T-helper 2 cell treated with Interferon-gamma antibody and Interleukin-4, amounts not matched to agents 5 μg/mL and 100 μg/mL, for 36 hours (primary cell): ENCODE results near the gene RPS24.
"Not testable (repeated sequence)": the region's sequence is repeated elsewhere in the genome, so short reads cannot be mapped to it uniquely, and the experiment has no call there.

Experiments used
- DNase-seq: peaks from one replicate; pipeline ENCODE4 v3.0.0; 2021; ENCODE audit warnings: low spot score
- H3K27ac Mint-ChIP-seq: one replicate; pipeline ENCODE4 v1.8.0; 2021; ENCODE audit warnings: mild to moderate bottlenecking, mixed read lengths
- H3K27me3 Mint-ChIP-seq: one replicate; pipeline ENCODE4 v1.8.0; 2021; ENCODE audit warnings: low read depth, mixed read lengths
- H3K36me3 Mint-ChIP-seq: one replicate; pipeline ENCODE4 v1.8.0; 2021; ENCODE audit warnings: low read depth, mixed read lengths
- H3K4me1 Mint-ChIP-seq: one replicate; pipeline ENCODE4 v1.8.0; 2021; ENCODE audit warnings: low read depth, mixed read lengths
- H3K4me3 Mint-ChIP-seq: one replicate; pipeline ENCODE4 v1.8.0; 2022; ENCODE audit warnings: mild to moderate bottlenecking, moderate library complexity, mixed read lengths
- H3K9me3 Mint-ChIP-seq: one replicate; pipeline ENCODE4 v1.8.0; 2021; ENCODE audit warnings: mixed read lengths

The RPS24 gene

DNA sequence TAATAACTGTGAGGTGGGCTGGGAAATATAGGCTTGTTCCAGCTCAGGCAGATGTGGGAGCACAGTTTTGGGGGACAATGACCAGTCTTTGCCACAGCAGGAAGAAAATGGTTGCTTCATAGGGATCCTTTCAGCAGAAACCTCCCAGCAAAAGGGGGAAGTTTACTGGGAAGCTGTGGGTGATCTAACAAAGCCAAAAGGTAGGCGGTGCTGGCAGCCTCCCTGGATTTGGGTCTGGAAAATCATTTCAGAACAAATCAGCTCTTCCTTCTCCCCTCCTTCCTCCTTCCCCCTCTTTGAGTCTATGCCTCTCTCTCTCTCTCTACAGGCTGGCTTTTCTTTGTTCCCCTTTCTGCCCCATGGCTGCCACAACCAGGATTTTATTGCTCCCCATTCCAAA, 16.2 kb downstream of the RPS24 start:
- Mint-ChIP-seq H3K4me1 (peaks cover 11% of the 10 kb centered on the region), H3K4me3 (no peak overlapping the region), H3K27ac (no peak overlapping the region), H3K9me3 (no peaks in the 10 kb centered on the region), H3K36me3 (no peaks in the 10 kb centered on the region), H3K27me3 (no peaks in the 10 kb centered on the region)
- no peak for DNase-seq

DNA sequence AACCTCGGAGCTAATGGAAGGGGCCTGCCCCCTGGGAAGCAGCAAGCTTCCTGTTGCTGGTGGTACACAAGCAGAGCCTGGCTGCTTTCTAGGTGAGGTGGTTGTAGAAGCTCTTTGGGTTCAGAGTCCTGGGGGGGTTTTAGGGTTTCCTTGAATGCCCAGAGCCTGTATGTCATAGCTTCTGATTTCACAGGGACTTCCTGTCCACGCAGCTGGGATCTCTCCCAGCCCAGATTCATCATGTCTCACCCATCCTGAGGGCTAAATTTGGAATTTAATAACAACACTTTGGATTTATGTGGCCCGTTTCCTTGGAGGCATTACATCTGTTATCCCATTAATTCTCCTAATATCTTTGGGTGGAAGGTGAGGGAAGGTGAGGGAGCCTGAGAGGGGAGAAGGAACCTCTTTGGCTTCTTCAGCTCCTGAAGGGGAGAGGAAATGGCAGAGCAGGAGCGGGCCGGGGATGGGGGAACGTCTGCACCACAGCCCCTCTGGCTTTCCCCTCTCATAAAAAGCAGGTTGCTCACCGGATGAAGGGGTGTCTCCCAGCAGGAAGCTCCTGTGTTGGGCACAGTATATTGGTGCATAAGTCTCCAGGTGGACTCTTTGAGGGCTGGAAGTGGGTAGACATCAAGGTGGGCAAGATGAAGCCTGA, 19.7 kb downstream of the RPS24 start:
- Mint-ChIP-seq H3K27ac (no peak overlapping the region), H3K36me3 (no peaks in the 10 kb centered on the region), H3K4me3 (no peak overlapping the region), H3K9me3 (no peaks in the 10 kb centered on the region), H3K4me1 (peaks cover 5% of the 10 kb centered on the region), H3K27me3 (no peaks in the 10 kb centered on the region)
- no peak for DNase-seq

DNA sequence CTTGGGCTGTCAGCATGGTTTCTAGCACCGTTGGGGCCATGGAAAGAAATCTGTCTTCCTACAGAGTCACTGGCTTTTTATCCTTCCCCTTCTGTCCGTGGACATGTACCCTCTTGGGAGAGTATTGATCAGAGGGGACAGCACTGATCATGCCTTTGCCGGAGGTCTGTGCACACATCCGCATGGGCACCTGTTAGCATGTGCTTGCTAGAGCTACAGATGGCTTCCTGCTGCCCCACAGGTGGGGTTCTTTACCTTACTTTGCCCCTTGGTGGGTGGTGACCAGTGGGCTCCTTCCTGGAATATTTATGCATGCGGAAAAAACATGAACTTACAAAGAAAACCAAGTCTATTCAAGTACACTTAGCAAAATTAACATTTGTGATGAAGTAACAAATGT, 24.9 kb downstream of the RPS24 start:
- H3K27me3 Mint-ChIP-seq, result no peaks in the 10 kb centered on the region
- no peak for DNase-seq
- H3K27ac Mint-ChIP-seq, result no peak overlapping the region
- H3K36me3 Mint-ChIP-seq, result no peaks in the 10 kb centered on the region
- no peaks in the 10 kb centered on the region for H3K9me3 Mint-ChIP-seq
- peaks cover 17% of the 10 kb centered on the region for H3K4me1 Mint-ChIP-seq
- H3K4me3 Mint-ChIP-seq, result no peak overlapping the region

DNA sequence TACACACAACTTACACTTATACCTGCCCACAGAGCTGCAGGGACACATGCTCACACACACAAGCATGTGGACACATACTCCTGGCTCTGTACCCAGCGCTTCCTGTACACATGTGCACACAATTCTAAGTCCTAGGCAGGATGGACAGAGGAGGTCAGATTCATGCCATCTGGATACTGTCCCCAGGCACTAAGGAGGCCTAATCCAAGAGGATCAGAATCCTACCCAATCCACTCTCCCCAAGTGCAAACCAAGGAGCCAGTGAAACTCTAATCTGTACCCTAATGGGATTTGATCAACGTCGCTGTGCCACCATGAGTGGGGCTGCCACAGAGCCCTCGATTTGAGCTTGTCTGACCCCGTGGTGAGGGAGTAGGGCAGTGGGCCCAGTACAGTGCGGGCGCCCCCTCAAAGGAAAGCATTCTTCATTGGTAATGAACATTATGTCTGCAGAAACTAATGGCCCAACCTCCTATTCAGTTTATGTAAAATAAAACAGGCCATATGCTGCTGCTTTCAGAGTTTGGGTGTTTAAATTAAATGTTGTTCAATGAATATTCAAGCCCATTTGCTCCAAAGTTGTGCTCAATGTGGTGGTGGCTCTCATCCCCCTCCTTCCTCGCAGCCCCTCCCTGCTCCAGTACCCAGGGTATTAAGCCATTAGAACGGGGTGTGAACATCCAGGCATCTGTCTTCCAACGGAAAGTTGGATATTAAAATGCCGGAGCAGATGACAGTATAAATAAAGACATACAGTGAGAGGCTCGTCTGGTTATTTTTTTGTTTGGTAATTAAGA, 26.4 kb downstream of the RPS24 start:
- Mint-ChIP-seq H3K4me3 (no peak overlapping the region), H3K27me3 (no peaks in the 10 kb centered on the region), H3K9me3 (no peaks in the 10 kb centered on the region), H3K4me1 (peaks cover 18% of the 10 kb centered on the region), H3K36me3 (no peaks in the 10 kb centered on the region), H3K27ac (no peak overlapping the region)
- no peak for DNase-seq

DNA sequence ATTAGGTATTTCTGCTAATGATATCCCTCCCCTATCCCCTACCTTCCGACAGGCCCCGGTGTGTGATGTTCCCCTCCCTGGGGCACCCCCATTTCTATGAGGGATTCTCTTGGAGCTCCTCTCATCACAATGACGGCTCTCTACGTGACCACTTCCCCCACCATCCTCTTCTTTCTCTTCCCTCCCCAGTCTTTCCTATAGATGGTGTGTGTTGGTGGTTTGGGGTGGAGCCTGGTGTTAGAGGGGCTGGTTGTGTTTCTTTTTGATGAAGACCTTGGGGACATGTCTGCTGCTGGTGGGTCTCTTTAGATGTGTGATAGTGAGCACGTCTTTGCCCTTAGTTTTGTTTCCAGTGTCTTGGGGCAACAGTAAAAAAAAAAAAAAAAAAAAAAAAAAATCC, 28.6 kb downstream of the RPS24 start:
- H3K9me3 Mint-ChIP-seq, result no peaks in the 10 kb centered on the region
- H3K27me3 Mint-ChIP-seq, result no peaks in the 10 kb centered on the region
- no peak for DNase-seq
- H3K27ac Mint-ChIP-seq, result peak overlapping the region; percentile 1
- peaks cover 18% of the 10 kb centered on the region for H3K4me1 Mint-ChIP-seq
- no peaks in the 10 kb centered on the region for H3K36me3 Mint-ChIP-seq
- peak overlapping the region; percentile 13 for H3K4me3 Mint-ChIP-seq

DNA sequence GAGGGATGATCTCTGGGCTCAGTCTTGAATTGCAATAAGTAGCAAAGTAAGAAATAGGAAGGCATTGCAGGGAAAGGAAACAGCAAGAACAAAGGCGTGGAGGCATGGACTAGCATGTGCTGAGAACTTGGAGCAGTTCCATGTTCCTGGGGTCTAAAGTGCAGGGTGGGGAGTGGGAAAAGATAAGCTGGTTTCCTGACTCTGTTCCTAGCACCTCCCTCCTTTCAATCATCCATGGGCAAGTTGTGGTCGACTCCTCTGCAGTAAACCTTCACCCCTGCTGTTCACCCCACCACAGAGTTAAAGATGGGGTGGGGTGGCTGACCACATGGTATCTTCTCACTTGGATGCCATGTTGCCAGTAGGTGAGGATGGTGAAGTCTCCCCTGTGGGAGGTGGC, 29.6 kb downstream of the RPS24 start:
- no peaks in the 10 kb centered on the region for H3K9me3 Mint-ChIP-seq
- no peaks in the 10 kb centered on the region for H3K27me3 Mint-ChIP-seq
- H3K36me3 Mint-ChIP-seq, result no peaks in the 10 kb centered on the region
- no peak overlapping the region for H3K4me3 Mint-ChIP-seq
- no peak for DNase-seq
- H3K27ac Mint-ChIP-seq, result no peak overlapping the region
- peaks cover 17% of the 10 kb centered on the region for H3K4me1 Mint-ChIP-seq

DNA sequence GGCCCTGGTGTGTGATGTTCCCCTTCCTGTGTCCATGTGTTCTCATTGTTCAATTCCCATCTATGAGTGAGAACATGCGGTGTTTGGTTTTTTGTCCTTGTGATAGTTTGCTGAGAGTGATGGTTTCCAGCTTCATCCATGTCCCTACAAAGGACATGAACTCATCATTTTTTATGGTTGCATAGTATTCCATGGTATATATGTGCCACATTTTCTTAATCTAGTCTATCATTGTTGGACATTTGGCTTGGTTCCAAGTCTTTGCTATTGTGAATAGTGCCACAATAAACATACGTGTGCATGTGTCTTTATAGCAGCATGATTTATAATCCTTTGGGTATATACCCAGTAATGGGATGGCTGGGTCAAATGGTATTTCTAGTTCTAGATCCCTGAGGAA, 31.3 kb downstream of the RPS24 start:
- peaks cover 17% of the 10 kb centered on the region for H3K4me1 Mint-ChIP-seq
- DNase-seq, H3K9me3 Mint-ChIP-seq, H3K27me3 Mint-ChIP-seq, H3K36me3 Mint-ChIP-seq, H3K27ac Mint-ChIP-seq, H3K4me3 Mint-ChIP-seq: not testable (repeated sequence)

DNA sequence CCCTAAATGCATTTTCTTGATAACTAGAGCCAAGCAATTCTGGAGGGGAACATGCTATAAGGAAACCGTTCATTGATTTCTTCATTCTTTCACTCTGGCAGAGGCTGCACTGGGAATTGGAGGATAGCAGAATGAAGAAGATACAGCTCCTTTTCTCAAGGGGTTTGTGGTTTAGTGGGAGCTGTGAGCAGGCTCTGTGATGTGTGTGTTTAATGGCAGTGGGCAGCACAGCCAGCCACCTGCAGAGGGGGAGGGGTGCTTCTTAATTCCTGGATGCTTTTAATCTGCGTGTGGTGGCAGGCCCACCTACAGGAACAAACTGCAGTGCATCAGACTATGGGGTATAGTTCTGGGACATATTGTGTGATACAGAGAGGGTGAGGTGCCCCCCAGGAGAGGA, 31.9 kb downstream of the RPS24 start:
- H3K4me3 Mint-ChIP-seq, result no peak overlapping the region

DNA sequence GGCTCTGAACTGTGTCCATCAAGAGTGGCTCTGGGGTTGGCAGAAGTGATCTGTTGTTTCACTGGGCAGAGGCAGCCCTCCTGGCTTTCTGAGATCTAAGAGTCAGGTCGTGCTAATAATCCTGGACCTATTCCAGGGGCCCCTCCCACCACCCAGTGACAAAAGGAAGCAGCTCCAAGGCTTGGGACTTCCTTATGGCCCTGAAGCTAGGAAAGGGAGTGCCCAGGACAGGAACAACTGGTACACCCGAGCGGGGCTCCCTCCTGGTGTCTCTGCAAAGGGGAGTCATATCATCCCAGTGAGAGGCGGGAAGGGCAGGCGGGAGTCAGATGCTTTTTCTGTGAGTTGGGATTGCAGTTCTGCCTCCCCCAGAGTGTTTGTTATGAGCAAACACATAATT, 32.3 kb downstream of the RPS24 start:
- Mint-ChIP-seq H3K27ac (no peak overlapping the region), H3K27me3 (no peaks in the 10 kb centered on the region), H3K4me1 (peaks cover 17% of the 10 kb centered on the region), H3K9me3 (no peaks in the 10 kb centered on the region), H3K4me3 (no peak overlapping the region), H3K36me3 (no peaks in the 10 kb centered on the region)
- no peak for DNase-seq

More for the DNA sequence above, 31.9 kb downstream of the RPS24 start:
- Mint-ChIP-seq H3K36me3 (no peaks in the 10 kb centered on the region), H3K27ac (no peak overlapping the region), H3K9me3 (no peaks in the 10 kb centered on the region), H3K4me1 (peaks cover 17% of the 10 kb centered on the region), H3K27me3 (no peaks in the 10 kb centered on the region)
- DNase-seq, result no peak

DNA sequence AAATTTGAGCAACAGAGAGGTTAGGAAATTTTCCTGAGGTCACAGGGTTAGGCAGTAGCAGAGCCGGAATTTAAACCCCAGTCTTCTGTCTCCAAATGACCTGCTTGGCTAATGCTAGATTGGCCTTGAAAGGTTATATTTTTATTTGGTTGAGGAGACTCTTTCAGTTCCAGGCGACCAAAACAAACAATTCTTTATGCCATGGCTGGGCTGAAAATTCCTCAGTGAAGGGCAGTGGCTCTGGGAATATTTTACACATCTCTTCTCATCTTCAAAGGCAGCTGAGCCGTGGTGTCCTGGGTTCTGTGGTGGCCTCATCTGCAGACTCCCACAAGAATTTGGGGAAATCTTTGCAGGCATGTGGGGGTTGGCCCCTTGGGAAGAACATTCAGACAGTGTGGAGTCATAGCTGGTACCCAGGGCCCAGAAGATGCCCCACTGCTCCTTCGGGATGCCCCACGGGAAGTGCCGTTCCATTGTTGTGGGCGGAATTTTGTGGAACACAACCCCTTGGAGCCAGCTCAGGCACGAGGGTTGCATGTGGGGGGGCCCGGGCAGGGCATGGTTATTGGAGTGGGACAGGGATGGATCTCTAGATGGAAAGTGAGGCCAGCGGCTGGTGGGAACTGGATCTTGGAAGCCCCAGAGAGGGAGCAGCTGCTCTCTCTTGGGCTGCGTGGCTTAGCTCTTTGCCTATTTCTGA, 33.2 kb downstream of the RPS24 start:
- Mint-ChIP-seq H3K27me3 (no peaks in the 10 kb centered on the region), H3K9me3 (no peaks in the 10 kb centered on the region), H3K36me3 (no peaks in the 10 kb centered on the region), H3K4me1 (peaks cover 16% of the 10 kb centered on the region), H3K27ac (no peak overlapping the region), H3K4me3 (no peak overlapping the region)
- DNase-seq, result no peak

DNA sequence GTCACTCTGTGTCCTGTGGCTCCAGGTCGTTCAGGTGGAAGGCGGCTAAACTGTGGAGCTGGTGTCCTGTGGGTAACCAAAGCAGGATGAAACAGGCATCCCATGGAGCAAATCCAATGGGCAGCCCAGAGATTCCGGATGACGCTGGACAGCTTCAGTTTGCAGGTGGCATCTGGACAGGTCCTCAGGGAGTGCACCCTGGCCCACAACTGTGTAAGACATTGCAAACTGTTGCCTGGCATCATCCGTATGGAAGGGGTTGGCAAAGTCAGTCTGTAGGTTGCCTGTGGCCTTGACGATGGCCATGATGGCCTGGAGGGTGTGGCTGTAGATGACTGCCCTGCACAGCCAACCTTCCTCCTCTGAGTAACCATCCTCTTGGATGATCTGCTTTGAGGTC, 35.5 kb downstream of the RPS24 start:
- DNase-seq, result no peak
- Mint-ChIP-seq H3K27me3 (no peaks in the 10 kb centered on the region), H3K4me3 (no peak overlapping the region), H3K36me3 (no peaks in the 10 kb centered on the region), H3K4me1 (peaks cover 4% of the 10 kb centered on the region), H3K27ac (no peak overlapping the region), H3K9me3 (peaks cover 2% of the 10 kb centered on the region)

DNA sequence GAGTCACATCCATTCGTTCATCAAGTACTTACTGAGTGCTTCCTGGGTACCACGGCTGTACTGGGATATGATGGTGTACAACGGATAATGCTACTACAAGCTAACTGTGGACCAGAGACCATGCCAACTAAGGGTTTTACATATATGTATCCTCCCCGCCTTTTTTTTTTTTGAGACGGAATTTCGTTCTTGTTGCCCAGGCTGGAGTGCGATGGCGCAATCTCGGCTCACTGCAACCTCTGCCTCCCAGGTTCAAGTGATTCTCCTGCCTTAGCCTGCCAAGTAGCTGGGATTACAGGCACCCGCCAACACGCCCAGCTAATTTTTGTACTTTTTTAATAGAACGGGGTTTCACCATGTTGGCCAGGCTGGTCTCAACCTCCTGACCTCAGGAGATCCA, 36.4 kb downstream of the RPS24 start:
- H3K27me3 Mint-ChIP-seq, H3K4me1 Mint-ChIP-seq, H3K9me3 Mint-ChIP-seq, H3K4me3 Mint-ChIP-seq, DNase-seq, H3K36me3 Mint-ChIP-seq, H3K27ac Mint-ChIP-seq: not testable (repeated sequence)

DNA sequence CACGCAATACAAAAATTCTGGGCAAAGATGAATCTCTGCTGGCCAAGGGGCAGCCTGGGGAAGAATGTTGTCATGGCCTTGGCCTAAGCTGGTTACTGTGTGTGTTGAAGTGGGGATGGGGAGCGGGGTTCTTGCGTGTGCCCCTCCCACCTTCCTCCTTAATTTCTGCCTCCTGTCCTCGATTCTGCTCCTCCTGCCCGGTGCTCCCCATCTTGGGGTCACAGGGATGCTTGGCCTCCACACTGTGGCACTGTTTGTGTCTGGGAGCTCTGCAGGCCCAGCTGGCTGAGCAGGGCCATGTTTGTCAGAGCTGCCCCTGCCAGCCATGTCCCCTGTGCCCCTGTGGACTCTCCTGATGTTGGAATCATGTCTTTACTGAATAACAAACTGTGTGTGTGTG, 37.1 kb downstream of the RPS24 start:
- no peak for DNase-seq
- H3K9me3 Mint-ChIP-seq, result peaks cover 5% of the 10 kb centered on the region
- peaks cover 2% of the 10 kb centered on the region for H3K4me1 Mint-ChIP-seq
- no peak overlapping the region for H3K4me3 Mint-ChIP-seq
- no peaks in the 10 kb centered on the region for H3K36me3 Mint-ChIP-seq
- H3K27me3 Mint-ChIP-seq, result no peaks in the 10 kb centered on the region
- no peak overlapping the region for H3K27ac Mint-ChIP-seq

DNA sequence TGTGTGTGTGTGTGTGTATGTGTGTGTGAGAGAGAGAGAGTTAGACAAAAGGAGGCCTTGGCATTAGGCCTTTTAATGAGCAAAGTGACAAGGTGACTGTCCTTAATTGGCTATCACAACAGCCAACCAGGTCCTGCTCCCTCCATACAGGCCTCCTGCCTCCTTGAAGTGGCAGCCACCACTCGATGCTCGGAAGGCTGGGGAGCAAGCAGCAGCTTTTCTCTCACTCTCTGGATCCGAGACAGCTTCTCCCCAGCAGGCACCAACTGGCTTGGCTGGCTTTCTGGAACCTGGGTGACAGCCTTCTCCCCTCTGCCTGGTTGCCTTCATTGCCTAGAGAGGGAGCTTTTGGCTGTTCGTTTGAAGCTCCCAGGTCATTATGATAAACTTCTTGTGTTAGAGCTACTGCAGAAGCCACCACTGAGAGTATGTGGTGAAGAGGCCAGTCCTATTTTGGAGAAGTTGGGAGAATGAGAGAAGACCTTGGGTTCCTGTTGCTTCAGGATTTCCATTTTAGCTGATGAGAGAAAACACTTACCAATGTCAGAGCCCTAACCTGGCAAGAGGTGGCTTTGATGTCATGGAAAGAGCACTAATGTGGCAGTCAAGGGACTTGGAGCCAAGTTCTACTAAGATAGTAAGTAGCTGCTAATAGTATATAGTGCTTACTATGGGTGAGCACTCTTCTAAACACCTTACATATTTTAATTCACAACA, 37.6 kb downstream of the RPS24 start:
- no peak overlapping the region for H3K27ac Mint-ChIP-seq
- DNase-seq, result no peak
- H3K36me3 Mint-ChIP-seq, result no peaks in the 10 kb centered on the region
- no peak overlapping the region for H3K4me3 Mint-ChIP-seq
- peaks cover 5% of the 10 kb centered on the region for H3K9me3 Mint-ChIP-seq
- peaks cover 1% of the 10 kb centered on the region for H3K4me1 Mint-ChIP-seq
- H3K27me3 Mint-ChIP-seq, result no peaks in the 10 kb centered on the region
